ENCODE results near the gene C4orf46.
"Not testable (repeated sequence)": the region's sequence is repeated elsewhere in the genome, so short reads cannot be mapped to it uniquely, and the experiment has no call there.

C4orf46 gene

GRCh38 chr4:158671665-158671914 is at the start of gene C4orf46:
Gene C4orf46, minus strand, starts transcription at chr4:158671887. Its CDS starts 86 bp downstream, at chr4:158671801.
- no peak for DNase-seq

DNA sequence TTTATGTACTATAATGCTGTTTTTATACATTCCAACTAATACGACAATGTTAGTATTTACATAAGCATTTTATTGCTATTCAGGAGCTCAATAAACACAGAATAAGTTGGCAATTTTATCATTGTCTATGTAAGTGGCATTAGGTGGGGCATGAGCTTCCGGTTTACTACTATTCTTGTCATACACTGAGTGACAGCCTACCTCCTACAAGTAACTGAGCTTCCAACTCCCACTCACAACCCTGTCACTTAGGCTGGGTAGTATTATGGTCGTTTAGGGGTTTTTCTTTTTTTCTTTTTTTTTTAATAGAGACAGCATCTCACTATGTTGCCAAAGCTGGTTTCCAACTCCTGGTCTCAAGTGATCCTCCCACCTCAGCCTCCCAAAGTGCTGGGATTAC is 44.1 kb upstream of the C4orf46 start:
- no peak for DNase-seq

GRCh38 chr4:158714937-158715336 is 43.2 kb upstream of the C4orf46 start:
- DNase-seq, result no peak

- not testable (repeated sequence) for DNase-seq
Measured at GRCh38 chr4:158712622-158713021, 40.9 kb upstream of the C4orf46 start.

DNA sequence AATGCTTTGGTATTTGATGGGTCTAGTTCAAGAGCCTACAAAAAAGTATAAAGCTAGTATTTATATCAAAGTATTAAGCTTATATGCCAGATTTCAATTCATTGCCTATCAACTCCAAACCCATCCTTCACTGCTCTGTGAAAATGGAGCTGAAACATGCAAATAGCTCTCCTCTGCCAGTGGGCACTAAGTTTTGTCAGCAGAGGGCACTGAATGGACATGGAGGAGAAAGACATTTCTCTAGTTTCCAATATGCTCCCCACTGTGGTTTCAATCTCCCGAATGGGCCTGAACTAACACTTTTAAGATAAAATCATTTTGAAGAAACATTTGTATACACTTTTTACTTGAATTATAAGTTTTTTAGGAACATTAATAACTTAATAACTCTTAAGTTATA is 39.1 kb upstream of the C4orf46 start:
- DNase-seq, result peak in 1 of 2 donors; percentile 6

- no peak for DNase-seq
Measured at GRCh38 chr4:158704274-158704673, 32.6 kb upstream of the C4orf46 start.

- no peak for DNase-seq
Measured at GRCh38 chr4:158688813-158689212, 17.1 kb upstream of the C4orf46 start.

GRCh38 chr4:158682066-158682465 is 10.4 kb upstream of the C4orf46 start:
- no peak for DNase-seq

DNA sequence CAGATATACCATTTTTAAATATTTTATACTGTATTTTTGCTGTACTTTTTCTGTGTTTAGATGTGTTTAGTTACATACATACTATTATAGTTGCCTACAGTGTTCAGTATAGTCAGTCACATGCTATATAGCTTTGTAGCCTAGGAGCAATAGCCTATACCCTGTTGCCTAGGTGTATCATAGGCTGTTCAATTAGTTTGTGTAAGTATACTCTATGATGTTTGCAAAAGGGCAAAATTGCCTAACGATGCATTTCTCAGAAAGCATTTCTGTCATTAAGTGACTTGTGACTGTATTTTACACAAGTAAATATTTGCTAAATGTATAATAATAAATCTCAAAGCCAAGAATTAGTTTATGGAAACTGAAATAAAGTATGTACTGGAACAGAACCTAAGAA is 9.9 kb upstream of the C4orf46 start:
- no peak for DNase-seq

DNA sequence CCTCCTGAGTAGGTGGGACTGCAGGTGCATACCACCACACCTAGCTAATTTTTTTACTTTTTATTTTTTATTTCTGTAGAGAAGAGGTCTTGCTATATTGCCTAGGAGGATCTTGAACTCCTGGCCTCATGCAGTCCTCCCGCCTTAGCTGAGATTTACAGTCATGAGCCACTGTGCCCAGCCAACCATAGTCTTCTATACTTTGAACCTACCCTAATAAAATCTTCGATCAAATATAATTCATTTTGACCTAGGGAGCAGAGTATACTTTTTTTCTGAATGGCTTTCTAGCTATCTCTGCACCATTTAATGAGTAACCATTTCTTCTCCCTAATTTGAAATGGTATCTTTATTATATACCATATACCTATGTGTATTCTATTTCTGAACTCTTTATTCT is 7.1 kb upstream of the C4orf46 start:
- DNase-seq, result no peak

- no peak for DNase-seq
Measured at GRCh38 chr4:158676076-158676475, 4.4 kb upstream of the C4orf46 start.

GRCh38 chr4:158673633-158674032 is 1.9 kb upstream of the C4orf46 start:
- DNase-seq, result no peak

- DNase-seq, result peak; percentile 99 to 100
Measured at GRCh38 chr4:158671915-158672806, 474 bp upstream of the C4orf46 start, which contains the start of gene ETFDH. Gene ETFDH, plus strand, starts transcription at chr4:158672296. Its CDS starts 161 bp downstream, at chr4:158672457.

GRCh38 chr4:158670975-158671664 is 567 bp downstream of the C4orf46 start:
- DNase-seq, result peak; percentile 8 to 12

- no peak for DNase-seq
Measured at GRCh38 chr4:158669310-158669709, 2.4 kb downstream of the C4orf46 start.

- no peak for DNase-seq
Measured at GRCh38 chr4:158667651-158668198, 4.0 kb downstream of the C4orf46 start.

GRCh38 chr4:158666892-158667291 is 4.8 kb downstream of the C4orf46 start:
- DNase-seq, result no peak

- no peak for DNase-seq
Measured at GRCh38 chr4:158664806-158665205, 6.9 kb downstream of the C4orf46 start.

- DNase-seq, result not testable (repeated sequence)
Measured at GRCh38 chr4:158663707-158664625, 7.7 kb downstream of the C4orf46 start.

DNA sequence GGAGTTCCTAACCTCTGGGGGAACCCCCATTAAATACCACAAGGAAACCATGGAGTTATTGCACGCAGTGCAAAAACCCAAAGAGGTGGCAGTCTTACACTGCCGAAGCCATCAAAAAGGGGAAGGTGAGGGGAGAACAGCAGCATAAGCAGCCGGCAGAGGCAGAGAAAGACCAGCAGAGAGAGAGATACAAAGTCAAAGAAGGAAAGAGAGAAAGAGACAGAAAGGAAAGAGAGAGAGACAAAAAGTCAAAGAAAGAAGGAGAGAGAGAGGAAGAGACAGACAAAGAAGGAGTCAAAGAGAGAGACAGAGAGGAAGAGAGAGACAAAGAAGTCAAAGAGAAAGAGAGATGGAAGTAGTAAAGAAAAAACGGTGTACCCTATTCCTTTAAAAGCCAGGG is 8.4 kb downstream of the C4orf46 start:
- not testable (repeated sequence) for DNase-seq

- no peak for DNase-seq
Measured at GRCh38 chr4:158657291-158657690, 14.4 kb downstream of the C4orf46 start.

DNA sequence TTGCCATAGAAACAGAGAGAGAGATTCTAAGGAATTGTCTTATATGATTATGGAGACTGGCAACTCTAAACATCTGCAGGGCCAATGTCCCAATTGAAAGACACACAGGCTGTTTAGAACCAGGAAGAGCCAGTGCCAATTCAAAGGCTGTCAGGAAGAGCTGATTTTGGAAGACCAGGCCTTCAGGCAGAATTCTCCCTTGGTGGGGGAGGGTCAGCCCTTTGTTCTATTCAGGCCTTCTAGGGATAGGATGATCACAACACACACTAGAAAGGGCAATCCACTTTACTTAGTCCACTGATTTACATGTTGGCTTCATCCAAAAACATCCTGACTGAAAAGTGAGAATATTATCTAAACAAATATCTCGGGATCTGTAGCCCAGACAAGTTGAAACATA is 15.2 kb downstream of the C4orf46 start:
- DNase-seq, result no peak

GRCh38 chr4:158652920-158653319 is 18.8 kb downstream of the C4orf46 start:
- DNase-seq, result no peak
